Measurements from ENCODE around the gene LCN12.

GRCh38 chr9:136983167-136983566 lies 31.1 kb downstream of the LCN12 start:
- no peak for TF ChIP-seq POLR2A (IDR thresholded peaks at IDR 0.05)
- TF ChIP-seq CTCF (IDR thresholded peaks at IDR 0.05), result no peak
